Bronchial epithelial cell (primary cell): ENCODE measurements around the gene CCNY. TPM values are rescaled to one million over a fixed set of nuclear protein-coding genes. Genes with fewer than 3 reads are reported as not detected.
A peak's percentile ranks its signal among the peaks of the same experiment; 100 is the strongest.
"Not testable (repeated sequence)": the region's sequence is repeated elsewhere in the genome, so short reads cannot be mapped to it uniquely, and the experiment has no call there.

Experiments
- DNase-seq: peaks from one replicate; pipeline ENCODE4 v3.0.0-alpha.2; 2010; ENCODE audit warnings: low read depth
- FAIRE-seq: peaks from 2 replicates; lab custom pipeline; 2011; peaks lifted over from hg19 to GRCh38; lab: Jason Lieb, UNC
- H3K27me3 ChIP-seq: 2 replicates; pipeline ENCODE4 v1.5.1; 2011; ENCODE audit warnings: low read length; ENCODE audit not compliant: control insufficient read depth, insufficient read depth
- H3K36me3 ChIP-seq: 2 replicates; pipeline ENCODE4 v1.5.1; 2011; ENCODE audit warnings: low read length; ENCODE audit not compliant: control insufficient read depth, insufficient read depth
- H3K4me3 ChIP-seq: 2 replicates; pipeline ENCODE4 v1.5.1; 2011; ENCODE audit warnings: mild to moderate bottlenecking, low read depth, low read length, control low read depth
- total RNA-seq: library from RNA; depleted of rRNA; stranded (reverse); fragments of >200 nt; gene quantifications from 2 replicates; pipeline ENCODE4 v1.2.1, GENCODE V29; 2014
- TF ChIP-seq, protein P1 (sequence below): IDR thresholded peaks from 2 replicates; pipeline ENCODE4 v1.5.1; 2011; ENCODE audit warnings: mild to moderate bottlenecking, moderate library complexity, low read length, control low read depth, inconsistent platforms; ENCODE audit not compliant: insufficient read depth, severe bottlenecking

CCNY gene
- total RNA-seq, 1 donor from 2014 or later = 66.3 TPM

DNA sequence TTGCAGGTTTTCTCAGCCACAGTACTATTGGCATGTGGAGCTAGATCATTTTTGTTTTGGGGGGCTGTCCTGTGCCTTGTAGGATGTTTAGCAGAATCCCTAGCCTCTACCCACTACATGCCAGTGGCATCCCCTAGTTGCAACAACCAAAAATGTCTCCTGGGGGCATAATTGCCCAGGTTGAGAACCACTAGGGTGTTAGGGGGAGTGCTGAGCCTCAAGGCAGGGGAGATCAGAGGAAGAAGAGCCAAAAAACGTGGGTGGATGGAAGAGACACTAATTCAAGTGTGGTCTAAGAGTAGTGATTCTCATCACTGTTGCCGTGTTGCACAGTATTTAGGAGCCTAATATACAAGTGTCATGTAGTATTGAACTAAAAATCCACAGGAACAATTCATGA is 31.7 kb upstream of the CCNY start:
- FAIRE-seq = no peak
- DNase-seq = no peak
- TF ChIP-seq, protein P1, sequence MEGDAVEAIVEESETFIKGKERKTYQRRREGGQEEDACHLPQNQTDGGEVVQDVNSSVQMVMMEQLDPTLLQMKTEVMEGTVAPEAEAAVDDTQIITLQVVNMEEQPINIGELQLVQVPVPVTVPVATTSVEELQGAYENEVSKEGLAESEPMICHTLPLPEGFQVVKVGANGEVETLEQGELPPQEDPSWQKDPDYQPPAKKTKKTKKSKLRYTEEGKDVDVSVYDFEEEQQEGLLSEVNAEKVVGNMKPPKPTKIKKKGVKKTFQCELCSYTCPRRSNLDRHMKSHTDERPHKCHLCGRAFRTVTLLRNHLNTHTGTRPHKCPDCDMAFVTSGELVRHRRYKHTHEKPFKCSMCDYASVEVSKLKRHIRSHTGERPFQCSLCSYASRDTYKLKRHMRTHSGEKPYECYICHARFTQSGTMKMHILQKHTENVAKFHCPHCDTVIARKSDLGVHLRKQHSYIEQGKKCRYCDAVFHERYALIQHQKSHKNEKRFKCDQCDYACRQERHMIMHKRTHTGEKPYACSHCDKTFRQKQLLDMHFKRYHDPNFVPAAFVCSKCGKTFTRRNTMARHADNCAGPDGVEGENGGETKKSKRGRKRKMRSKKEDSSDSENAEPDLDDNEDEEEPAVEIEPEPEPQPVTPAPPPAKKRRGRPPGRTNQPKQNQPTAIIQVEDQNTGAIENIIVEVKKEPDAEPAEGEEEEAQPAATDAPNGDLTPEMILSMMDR = no peak
- Histone ChIP-seq H3K36me3 (no peaks in the 10 kb centered on the region), H3K27me3 (no peaks in the 10 kb centered on the region), H3K4me3 (no peak overlapping the region)

DNA sequence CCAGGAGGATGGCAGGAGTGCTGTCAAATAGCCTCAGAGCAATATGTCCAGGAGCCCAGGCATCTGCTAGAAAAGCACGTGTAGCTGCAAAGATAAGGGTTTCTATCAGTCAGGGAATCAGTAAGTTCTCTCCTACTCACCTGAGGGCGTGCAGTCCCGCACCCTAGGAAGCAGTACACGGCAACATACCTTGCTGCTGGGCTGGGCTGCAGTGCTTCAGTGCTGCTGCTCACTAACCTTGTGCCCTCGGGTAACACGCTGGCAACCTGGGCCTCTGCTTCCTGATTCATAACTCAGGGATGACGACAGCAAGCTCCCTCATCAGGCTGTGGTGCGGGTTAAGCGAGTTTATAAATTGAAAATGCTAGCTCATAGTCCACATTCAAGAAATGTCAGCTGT is 29.5 kb upstream of the CCNY start:
- DNase-seq = peak; percentile 96
- H3K4me3 ChIP-seq = peak overlapping the region; percentile 1
- FAIRE-seq = peak; percentile 43
- no peaks in the 10 kb centered on the region for H3K27me3 ChIP-seq
- no peaks in the 10 kb centered on the region for H3K36me3 ChIP-seq
- TF ChIP-seq, protein P1 = no peak

DNA sequence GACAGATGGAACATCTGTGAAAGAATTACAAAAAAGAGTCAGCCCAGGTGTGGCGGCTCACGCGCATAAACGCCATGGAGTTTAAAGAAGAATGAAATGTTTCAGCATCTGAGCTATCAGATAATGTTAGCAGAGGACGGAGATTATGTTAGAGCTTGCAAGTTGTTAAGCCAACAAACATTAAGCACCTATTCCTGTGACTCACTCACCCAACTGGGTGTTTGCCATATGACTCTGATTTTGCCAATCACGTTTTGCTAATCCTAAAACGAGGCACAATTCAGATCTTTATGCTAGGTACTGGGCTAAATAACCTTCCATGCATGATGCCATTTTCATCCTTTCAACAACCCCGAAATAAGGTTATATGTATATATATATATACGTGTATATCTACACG is 29.0 kb upstream of the CCNY start:
- no peaks in the 10 kb centered on the region for H3K36me3 ChIP-seq
- H3K4me3 ChIP-seq = no peak overlapping the region
- H3K27me3 ChIP-seq = no peaks in the 10 kb centered on the region
- TF ChIP-seq, protein P1 = no peak
- FAIRE-seq (no peak), DNase-seq (peak; percentile 93)

DNA sequence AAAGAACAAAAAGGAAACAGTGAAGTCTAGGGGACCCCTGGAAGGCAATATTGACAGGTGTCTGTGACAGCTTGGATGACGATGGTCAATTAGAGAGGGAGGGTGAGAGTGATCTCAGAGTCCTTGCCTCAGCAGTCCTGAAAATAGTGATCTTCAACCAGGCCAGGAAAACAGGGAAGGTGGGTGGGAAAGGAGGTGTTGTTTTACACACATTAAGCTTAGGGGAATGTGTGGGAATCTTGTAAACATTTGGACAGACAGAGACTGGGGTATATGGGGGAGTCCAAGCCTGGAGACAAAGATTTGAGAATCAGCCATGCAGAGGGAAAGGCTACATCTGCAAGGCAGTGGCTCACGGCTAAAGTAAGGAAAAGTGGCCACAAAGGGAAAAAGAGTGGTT is 27.5 kb upstream of the CCNY start:
- no peaks in the 10 kb centered on the region for H3K27me3 ChIP-seq
- DNase-seq (no peak), FAIRE-seq (no peak)
- no peaks in the 10 kb centered on the region for H3K36me3 ChIP-seq
- TF ChIP-seq, protein P1 = no peak
- no peak overlapping the region for H3K4me3 ChIP-seq

DNA sequence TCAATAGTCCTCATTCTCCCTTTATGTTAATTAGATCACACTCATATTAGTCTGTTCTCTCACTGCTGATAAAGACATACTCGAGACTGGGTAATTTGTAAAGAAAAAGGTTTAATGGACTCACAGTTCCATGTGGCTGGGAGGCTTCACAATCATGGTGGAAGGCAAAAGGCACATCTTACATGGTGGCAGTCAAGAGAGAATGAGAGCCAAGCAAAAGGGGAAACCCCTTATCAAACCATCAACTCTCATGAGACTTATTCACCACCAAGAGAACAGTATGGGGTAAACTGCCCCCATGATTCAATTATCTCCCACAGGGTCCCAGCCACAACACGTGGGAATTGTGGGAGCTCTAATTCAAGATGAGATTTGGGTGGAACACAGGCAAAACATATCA is 22.2 kb upstream of the CCNY start:
- not testable (repeated sequence) for H3K27me3 ChIP-seq, FAIRE-seq, H3K4me3 ChIP-seq, H3K36me3 ChIP-seq, DNase-seq

DNA sequence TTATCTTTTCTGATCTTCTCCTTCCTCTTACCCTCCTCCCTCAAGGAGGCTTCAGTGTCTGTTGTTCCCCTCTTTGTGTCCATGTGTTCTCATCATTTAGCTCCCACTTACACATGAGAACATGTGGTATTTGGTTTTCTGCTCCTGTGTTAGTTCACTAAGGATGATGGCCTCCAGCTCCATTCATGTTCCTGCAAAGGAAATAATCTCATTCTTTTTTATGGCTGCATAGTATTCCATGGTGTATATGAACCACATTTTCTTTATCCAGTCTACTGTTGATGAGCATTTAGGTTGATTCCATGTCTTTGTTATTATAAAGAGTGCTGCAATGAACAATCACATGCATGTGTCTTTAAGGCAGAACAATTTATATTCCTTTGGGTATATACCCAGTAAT is 21.1 kb upstream of the CCNY start:
- DNase-seq, H3K27me3 ChIP-seq, H3K4me3 ChIP-seq, H3K36me3 ChIP-seq, FAIRE-seq: not testable (repeated sequence)

DNA sequence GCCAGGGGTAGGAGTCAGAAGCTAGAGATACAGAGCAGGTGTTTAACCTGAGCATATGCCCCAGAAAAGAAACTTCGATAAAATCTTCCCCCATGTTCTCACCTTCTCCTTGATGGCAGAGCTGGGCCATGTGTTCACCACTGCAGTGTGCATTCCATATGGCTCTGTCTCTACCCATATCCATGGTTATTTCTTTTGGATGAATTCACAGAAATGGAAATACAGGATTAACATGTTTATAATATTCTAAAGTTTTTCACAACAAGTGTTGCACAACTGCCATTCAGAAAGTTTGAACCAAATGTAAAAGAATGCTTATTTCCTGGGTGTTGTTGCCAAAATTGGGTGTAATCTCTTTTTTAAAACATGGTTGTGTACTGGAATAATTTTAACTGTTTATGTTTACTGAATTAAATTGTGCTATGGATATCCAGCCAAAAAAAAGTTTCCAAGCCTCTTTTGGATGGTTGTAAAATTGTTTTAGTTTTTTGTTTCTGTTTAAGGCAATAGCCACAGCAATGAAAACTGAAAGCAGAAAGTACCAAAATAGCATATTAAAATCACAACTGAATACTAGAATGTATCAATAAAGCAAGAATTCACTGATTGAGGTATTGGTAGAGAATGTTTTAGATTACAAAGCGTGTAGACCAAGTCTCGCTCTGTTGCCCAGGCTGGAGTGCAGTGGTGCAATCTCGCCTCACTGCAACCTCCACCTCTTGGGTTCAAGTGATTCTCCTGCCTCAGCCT is 19.9 kb upstream of the CCNY start:
- Histone ChIP-seq H3K4me3 (no peak overlapping the region), H3K36me3 (peaks cover 4% of the 10 kb centered on the region), H3K27me3 (no peaks in the 10 kb centered on the region)
- no peak for DNase-seq
- FAIRE-seq = no peak
- TF ChIP-seq, protein P1 = no peak
